NCI-H146 (cell line): Measurements from ENCODE around the gene EBPL.
"Not testable (repeated sequence)": the region's sequence is repeated elsewhere in the genome, so short reads cannot be mapped to it uniquely, and the experiment has no call there.

ENCODE experiments used
- DNase-seq: peaks from one replicate; lab custom pipeline; 2025; lab: John Stamatoyannopoulos, UW

EBPL gene

DNA sequence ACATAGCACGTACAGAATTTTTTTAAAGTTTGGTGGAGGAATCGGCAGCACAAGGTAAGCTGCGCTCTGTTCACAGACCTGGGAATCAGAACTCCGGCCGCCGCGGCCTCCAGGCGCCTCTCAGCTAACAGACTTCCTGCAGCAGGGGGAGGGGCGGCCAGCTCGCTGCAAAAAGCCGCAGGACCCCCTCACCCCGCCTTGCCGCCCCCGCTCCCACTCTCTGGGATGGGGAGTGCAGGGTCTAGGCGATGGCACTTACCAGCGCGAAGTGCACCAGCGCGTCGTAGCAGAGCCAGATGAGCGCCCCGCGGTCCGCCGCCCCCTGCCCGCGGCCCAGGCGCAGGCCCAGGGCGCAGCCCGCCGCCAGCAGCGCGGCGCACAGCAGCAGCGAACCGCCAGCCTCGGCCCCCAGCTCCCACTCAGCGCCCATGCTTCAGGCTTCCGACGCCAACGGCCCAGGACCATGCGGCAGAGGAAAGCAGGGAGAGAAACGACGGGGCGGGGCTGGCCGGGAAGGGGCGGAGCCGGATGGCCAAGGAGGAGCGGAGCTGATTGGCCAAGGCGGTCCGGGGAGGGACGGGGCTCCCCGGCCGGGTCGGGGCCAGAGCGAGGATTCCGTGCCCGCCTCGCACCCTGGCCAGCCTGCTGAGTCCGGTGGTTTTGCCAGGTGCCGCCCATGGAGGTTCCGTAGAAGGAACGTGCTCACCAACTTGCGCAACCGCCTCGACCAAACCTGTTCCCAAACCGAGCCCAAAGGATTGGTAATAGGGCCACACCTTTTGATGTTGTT lies at the start of gene EBPL:
Gene EBPL (minus strand): TSS at position 492 of the 790 bp plus-strand sequence. CDS start 62 bp downstream, at position 430.
- DNase-seq, result peak; percentile 93

DNA sequence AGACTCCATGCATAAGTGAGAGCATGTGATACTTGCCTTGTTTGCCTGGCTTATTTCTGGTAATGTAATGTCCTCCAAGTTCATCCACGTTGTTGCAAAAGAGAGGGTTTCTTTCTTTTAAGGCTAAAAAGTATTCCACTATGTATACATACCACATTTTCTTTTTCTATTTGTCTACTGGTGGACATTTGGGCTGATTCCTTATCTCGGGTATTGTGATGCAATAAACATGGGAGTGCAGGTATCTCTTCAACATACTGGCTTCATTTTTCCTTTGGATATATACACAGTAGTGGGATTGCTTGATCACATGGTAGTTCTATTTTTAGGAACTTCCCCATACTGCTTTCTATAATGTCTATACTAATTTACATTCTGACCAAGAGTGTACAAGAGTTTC lies 49.6 kb upstream of the EBPL start:
- no peak for DNase-seq

DNA sequence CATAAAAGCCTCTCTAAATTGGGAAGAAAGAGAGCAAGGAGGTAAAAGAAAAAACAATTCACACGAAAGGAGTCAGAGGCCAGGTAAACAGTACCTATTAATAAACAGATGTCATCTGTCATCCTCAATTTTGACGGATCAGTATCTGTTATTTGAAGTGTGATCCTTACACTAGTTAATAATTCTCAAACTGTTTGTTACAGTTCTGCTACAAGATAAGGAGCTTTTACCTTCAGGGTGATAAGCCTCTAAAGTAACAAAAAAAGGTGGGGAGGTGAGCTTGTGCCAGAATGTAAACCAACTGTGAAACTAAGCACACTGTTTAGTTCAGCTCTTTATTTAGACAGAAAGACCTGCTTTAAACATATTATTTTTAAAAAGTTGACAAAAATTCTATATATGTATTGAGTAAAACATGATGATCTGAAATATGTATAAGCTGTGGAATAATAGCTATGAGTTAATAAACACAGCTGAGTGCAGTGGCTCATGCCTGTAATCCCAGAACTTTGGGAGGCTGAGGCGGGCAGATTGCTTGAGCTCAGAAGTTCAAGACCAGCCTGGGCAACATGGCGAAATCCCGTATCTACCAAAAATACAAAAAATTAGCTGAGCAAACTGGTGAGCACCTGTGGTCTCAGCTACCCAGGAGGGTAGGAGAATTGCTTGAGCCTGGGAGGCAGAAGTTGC lies 48.4 kb upstream of the EBPL start:
- no peak for DNase-seq

DNA sequence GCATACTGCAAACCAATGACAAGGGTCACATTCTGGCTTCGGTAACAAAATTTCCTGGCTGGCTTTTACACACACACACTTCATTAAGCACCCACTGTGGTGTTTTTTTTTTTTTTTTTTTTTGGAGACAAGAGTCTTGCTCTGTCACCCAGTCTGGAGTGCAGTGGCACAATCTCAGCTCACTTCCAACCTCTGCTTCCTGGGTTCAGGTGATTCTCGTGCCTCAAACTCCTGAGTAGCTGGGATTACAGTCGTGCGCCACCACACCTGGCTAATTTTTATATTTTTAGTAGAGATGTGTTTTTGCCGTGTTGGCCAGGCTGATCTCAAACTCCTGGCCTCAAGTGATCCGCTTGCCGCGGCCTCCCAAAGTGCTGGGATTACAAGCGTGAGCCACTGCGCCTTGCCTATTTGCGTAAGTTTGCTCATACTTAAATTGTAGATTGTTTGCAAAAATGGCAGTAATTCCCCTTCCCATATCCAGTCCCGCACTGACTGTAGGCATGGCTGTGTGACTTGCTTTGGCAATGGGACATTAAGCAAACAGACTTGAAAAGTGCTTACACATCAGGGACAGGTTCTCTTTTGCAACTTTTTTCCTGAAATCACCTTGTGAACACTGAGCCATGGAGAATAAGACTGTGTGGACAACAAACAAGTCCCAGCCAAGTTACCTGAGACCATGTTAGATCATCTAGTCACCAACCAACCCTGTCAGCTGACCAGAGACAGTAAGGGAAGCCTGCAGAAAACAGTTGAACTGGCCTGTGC lies 42.1 kb upstream of the EBPL start:
- no peak for DNase-seq

DNA sequence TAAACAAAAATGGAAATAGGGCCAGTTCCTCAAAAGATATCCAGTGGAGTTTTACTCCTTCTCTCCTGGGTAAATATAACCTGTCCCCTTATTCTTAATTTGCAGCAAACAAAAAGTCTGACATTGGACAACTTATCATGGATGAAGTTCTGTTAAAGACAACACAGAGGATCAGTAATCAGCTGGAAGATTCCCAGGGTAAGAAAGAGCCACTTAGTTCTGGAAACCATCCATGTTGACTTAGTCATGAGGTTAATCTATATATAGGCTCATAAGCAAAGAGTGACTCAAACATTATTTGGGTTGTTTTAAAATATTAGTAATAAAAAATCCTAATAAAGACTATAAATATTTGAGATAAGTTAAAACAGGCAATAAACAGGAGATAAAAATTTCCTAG lies 40.5 kb upstream of the EBPL start:
- DNase-seq, result no peak

DNA sequence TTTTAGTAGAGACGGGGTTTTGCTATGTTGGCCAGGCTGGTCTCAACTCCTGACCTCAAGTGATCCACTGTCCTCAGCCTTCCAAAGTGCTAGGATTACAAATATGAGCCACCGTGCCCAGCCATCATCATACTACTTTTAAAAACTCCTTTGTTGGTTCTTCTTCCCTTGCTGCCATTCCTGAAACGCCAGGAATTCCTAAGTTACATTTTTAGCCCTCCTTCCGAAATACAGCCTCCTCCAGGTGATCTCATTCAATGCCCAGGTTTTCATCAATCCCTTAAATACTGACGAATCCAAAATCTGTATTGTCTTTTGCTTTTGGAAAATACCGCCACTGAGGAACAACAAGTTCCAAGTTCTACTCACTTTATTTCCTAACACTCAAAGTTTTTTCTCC lies 25.3 kb upstream of the EBPL start:
- no peak for DNase-seq

DNA sequence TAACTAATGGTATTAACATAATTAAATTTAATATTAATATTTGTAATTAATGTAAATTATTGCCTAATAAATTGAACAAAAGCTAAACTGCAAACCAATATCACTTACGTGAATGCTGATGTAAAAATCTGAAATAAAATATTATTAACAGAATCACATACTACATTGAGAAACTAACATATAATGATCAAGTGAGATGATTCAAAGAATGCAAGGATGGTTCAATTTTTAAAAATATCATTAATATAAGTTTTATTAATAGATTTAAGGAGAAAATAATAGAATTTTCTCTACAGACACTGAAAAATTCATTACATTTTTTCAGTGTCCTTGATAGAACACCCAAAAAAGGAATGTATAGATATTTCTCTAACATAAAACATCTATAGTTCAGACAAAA lies 23.5 kb upstream of the EBPL start:
- DNase-seq, result no peak

DNA sequence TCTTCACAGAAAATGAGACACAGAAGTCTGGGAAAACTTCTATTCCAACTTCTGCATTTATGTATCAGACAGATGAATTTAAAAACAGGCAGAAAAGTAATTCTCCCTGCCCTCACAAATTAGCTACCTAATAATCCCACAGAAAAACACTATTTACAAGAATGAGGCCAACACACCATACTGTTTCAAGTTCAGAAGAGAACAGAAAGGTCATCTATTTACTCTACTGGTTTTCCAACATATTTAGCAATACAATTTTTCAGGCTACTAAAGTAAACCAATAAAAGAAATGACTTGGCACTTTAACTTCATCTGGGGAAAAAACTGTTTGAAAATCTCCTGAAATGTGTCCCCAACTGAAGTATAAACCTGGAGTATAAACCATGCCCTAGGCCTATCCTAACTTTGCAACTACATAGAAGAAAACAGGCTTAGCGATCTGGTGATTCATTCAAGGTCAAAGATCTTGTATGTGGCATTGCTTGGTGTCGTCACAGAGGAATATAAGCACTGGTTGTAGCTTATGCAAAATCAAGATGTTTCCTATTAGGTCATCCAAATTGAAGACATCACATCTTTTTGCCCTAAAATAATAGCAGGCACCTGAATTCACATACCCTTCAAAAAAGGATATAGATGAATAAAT lies 20.1 kb upstream of the EBPL start:
- no peak for DNase-seq

DNA sequence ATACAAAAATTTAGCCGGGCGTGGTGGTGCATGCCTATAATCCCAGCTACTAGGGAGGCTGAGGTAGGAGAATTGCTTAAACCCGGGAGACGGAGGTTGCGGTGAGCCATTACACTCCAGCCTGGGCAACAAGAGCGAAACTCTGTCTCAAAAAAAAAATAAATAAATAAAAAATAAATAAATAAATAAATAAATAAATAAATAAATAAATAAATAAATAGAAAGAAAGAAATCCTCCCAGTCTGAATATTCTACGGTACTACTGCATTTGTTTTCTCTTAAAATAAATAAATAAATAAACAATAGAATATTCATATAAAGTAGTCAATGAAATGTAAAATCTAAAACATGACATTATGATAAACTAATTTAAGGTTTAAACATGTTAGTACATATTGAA lies 13.0 kb upstream of the EBPL start:
- not testable (repeated sequence) for DNase-seq

DNA sequence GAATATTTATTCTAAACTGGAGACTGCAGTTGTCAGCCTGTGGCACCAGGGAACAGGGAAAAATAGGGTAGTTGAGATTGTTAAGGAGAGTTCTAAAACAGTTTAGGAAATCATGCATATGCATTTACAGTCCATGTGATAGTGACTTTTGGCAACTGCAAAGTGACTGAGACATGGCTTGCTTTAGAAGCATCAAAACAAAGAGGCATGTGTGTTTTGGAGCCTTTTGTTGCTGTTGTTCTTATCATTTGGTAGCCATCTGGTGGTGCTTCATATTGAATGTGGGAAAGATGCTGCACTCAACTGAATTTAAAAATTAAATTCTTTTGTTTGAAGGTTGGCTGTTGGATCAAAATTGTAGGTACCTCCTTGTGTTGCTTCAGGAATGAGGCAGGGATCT lies 10.2 kb upstream of the EBPL start:
- DNase-seq, result no peak

DNA sequence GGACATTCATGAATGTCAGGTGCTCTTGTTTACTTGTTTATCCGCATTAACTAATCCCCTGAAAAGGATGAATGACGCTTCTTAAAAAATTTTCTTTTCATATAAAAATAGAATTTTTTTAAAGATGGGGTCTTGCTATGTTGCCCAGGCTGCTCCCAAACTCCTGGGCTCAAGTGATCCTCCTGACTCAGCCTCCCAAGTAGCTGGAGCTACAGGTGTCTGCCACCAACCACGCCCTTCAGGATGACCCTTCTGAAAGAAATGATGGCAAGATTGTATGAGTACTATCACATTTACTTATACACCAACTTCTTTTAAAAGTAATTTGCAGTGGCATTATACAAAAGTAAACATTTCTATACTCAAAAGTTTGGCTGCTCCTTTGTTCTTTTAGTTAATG lies 6.2 kb upstream of the EBPL start:
- no peak for DNase-seq

DNA sequence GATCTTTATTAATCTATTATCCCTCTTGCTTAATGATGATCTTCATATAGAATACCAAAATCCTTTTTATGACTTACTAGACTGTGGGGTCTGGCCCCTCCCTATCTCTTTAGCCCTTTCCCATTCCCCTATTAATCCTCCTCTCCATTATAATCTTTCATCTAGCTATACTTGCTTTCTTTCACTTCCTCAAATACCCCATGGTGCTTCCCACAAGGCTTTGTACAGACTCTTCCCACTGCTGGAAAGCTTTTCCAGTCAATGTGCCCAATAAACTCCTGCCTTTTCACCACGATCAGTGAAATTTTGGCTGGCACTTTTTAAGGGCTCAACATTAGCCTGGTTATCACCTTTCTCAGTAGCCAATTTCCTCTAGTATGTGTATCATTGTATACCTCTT lies 3.2 kb upstream of the EBPL start:
- no peak for DNase-seq

DNA sequence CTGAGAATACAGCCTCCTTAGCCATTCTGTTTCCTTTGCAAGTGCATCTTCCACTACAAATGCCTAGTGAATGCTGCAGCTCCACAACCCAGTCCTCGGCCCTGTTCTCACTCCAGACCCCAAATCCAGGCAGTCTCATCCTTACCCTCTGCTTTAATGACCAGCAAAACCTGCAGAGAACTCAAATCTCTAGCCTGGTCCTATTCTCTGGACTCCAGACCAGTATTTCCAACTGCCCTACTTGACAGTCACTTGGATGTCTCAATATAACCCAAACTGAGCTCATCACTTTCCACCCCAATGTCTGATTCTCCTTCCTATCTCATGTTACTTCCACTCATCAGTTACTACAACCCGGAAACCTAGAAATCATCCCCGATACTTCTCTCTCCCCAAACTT lies 2.6 kb upstream of the EBPL start:
- DNase-seq, result no peak

DNA sequence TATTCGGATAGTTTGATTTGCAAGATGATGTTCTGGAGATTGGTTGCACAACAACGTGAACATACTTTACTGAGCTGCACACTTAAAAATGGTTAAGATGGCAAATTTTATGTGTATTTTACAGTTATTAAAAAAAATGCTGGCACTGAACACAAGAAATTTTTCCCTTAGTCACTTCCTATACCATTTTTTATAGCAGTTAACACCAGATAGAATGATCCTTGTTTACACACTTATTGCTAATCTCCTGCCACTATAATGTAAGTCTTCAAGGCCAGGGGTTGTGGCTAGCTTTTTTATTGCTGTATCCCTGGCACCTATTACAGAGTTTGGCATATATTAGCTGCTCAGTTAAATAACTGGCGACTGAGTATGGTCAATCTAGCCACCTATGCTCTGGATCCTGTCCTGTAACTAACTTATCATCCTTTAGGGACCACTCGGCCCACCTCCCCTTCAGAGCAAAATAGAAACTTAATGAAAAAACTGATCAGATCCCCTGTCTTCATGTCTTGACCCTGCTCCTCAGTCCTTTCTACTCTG lies 2.0 kb upstream of the EBPL start:
- DNase-seq, result no peak

DNA sequence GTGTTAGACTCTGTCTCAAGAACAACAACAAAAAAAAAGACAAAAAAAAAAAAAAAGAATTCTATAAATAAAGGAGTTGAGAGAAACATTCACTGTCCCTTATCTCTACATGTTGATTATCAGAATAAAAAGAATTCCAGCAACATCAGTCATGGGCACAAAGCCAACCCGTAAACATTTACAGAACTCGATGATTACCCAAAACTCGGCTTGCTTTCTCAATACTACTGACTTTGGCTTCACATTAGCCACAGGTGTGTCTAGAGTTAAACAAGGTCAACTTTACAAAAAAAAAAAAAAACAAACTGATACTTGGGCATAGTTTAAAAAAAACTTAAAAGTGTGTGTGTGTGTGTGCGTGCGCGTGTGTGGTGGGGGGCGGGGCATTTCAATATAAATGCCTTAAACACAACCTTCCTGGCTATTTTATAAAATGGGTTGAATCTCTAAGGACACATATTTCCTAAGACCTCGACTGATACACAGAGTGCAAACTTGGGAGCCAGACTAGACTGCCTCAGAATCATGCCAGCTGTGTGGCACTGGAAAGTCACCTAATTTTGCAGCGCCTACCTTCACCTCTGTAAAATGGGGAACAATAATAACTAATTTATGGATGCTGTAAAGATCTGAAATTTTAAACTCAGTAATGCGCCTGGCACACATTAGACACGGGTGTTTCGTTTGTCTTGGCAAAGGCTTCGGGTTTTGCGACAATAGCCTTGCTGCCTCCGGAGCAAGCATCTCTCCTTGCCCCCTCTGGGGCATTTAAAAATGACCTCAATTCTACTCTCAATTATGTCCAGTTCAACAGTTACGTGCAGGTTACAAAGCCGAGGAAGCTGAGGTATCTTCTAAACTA lies 922 bp downstream of the EBPL start:
- DNase-seq, result peak; percentile 56

DNA sequence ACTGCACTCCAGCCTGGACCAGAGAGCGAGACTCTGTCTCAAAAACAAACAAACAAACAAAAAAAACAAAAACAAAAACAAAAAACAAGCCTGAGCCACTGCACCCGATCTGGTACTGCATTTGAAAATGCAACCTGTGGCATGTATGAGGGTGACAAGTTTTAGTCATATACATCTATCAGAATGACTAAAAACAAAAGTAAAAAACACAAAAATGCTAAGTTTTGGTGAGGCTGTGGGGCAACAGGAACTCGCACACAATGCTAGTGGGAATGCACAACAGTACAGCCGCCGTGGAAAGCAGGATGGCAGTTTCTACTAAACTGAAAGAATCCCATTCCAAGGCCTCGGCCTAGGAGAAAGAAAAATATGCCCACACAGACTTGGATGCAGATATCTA lies 7.8 kb downstream of the EBPL start:
- DNase-seq, result no peak

DNA sequence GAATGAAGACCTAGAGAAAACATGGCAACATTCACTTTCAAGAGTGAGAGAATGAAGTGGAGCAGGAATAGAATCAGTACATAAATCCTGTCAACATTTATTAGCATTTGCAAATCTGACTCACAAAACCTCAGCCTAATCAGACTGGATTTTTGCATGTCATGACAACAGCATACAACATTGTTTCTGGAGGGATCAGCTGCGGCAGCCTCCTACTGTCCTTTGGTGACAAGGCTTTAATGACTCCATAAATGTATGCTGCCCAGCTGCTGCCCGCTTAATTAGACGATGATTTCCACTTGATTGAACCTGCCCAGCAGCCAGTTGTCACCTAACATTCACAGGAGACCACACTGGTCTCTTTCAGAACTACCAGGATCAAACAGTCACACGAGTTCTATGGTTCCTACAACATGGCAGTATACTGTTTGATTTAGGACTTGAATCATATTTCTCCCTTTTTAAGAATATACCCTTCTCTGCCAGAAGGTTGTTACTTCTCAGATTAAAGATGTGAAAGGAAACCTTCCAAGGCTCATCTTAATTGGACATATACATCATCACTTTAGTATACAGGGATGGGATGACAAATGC lies 9.3 kb downstream of the EBPL start:
- peak; percentile 81 for DNase-seq

DNA sequence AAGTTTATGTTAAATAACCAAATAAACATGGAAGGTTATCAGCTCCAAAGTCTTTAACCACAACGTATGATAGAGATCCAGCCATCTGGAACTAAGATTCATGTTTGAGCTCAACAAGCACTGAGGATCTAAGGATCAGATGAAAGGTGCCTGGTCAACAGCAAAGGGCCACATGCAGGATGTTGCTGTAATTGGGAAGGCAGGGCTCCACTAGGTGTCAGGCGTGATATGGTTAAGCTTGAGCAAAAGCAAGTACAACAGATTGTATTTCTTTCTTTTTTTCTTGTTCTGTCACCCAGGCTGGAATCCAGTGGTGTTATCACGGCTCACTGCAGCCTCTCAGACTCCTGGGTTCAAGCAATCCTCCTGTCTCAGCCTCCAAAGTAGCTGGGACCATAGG lies 12.0 kb downstream of the EBPL start:
- no peak for DNase-seq

DNA sequence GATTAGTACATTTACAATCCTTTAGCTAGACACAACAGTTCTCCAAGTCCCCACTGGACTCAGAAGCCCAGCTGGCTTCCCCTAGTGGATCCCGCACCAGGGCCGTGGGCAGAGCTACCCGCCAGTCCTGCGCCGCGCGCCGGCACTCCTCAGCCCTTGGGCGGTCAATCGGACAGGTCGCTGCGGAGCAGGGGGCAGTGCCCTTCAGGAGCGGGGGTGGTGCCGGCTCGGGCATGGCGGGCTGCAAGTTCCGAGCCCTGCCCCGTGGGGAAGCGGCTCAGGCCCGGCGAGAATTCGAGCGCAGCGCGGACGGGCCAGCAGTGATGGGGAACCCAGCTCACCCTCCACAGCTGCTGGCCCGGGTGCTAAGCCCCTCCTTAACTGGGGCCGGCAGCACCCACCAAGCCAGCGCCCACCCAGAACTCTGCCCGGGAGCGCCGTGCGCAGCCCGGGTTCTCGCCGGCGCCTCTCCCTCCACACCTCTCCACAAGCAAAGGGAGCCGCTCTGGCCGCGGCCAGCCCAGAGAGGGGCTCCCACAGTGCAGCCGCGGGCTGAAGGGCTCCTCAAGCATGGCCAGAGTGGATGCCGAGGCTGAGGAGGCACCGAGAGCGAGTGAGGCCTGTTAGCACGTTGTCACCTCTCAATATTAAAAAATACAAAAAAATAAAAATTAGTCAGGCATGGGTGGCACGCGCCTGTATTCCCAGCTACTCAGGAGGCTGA lies 12.9 kb downstream of the EBPL start:
- DNase-seq, result no peak
